GM19397 (cell line): ENCODE measurements around the gene RRP1B.
"Not testable (repeated sequence)": the region's sequence is repeated elsewhere in the genome, so short reads cannot be mapped to it uniquely, and the experiment has no call there.

Experiments used
- ATAC-seq: cut with Tn5 transposase; IDR thresholded peaks from one replicate; pipeline ENCODE4 v1.9.1; 2021; ENCODE audit warnings: mild to moderate bottlenecking, moderate library complexity; ENCODE audit not compliant: unreplicated experiment

The RRP1B gene, protein sequence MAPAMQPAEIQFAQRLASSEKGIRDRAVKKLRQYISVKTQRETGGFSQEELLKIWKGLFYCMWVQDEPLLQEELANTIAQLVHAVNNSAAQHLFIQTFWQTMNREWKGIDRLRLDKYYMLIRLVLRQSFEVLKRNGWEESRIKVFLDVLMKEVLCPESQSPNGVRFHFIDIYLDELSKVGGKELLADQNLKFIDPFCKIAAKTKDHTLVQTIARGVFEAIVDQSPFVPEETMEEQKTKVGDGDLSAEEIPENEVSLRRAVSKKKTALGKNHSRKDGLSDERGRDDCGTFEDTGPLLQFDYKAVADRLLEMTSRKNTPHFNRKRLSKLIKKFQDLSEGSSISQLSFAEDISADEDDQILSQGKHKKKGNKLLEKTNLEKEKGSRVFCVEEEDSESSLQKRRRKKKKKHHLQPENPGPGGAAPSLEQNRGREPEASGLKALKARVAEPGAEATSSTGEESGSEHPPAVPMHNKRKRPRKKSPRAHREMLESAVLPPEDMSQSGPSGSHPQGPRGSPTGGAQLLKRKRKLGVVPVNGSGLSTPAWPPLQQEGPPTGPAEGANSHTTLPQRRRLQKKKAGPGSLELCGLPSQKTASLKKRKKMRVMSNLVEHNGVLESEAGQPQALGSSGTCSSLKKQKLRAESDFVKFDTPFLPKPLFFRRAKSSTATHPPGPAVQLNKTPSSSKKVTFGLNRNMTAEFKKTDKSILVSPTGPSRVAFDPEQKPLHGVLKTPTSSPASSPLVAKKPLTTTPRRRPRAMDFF

DNA sequence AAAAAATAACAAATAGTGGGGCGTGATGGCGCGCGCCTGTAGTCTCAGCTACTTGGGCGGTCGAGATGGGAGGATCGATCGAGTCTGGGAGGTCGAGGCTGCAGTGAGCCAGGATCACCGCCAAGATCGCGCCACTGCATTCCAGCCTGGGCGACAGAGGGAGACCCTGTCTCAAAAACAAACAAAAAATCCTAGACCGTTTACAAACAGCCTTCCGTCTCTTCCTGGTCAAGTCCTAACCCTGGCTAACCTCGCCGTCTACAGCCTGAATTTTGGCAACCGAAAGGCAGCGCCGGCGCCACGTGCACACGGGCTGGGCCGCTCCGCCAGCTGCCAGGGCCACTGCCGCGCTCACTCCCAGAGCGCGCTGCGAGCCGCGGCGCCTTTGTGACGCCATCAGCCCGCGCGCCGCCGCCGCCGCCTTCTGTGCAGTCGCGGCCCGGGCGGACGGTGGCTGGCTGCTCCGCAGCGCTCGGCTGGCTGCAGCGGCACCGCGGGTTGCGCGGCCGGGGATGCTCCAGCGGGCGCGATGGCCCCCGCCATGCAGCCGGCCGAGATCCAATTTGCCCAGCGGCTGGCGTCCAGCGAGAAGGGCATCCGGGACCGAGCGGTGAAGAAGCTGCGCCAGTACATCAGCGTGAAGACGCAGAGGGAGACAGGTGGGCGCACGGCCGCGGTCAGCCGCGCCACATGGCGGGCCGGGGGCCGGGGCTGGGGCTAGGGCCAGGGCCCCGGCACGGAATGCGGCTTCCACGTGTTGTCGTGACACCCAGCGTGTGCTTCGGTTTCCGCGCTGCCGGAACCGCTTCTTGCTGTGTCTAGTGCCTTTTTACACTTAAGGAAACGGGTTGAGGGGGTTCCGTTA, at the start of gene RRP1B, which contains the start of gene HSF2BP:
Gene RRP1B (plus strand): TSS at position 425 of the 865 bp plus-strand sequence. CDS start 105 bp downstream, at position 530.
Gene HSF2BP (minus strand): TSS at position 353 of the 865 bp plus-strand sequence. CDS start 1,392 bp downstream, outside the sequence.
- ATAC-seq: peak; percentile 77

DNA sequence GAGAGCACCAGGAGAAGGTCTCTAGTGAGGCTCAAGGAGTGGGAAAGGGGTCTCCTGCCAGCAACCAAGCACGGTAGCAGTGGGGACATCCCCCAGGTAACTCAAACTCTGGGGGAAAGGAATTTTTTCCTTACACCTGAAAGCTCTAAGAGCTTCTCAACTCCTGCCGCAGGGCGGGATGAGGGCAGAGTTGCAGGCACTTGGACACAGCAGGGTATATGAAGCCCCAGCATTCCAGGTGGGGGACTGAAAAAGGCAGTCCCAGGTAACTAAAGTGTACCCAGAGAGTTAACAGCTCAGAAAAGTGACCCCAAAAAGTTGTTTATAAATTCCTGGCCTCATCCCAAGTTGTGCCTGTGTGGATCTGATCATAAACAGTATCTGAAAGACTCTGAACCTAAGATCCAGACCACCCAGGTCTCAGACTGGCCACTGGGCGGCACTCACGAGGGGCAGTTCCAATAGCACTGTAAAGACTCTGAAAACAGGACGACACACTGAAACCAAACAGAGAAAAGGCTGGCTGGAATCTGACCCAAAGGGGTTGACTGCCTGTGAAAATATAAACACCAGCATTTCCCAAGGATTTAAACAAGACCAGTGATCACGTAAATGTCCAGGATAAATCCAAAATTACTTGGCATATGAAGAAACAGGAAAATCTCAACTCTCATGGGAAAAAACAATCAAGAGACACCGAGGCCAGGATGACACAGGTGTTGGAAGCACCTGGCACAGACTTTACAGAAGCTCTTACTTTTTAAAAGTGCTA, 47.6 kb upstream of the RRP1B start:
- ATAC-seq: no peak

DNA sequence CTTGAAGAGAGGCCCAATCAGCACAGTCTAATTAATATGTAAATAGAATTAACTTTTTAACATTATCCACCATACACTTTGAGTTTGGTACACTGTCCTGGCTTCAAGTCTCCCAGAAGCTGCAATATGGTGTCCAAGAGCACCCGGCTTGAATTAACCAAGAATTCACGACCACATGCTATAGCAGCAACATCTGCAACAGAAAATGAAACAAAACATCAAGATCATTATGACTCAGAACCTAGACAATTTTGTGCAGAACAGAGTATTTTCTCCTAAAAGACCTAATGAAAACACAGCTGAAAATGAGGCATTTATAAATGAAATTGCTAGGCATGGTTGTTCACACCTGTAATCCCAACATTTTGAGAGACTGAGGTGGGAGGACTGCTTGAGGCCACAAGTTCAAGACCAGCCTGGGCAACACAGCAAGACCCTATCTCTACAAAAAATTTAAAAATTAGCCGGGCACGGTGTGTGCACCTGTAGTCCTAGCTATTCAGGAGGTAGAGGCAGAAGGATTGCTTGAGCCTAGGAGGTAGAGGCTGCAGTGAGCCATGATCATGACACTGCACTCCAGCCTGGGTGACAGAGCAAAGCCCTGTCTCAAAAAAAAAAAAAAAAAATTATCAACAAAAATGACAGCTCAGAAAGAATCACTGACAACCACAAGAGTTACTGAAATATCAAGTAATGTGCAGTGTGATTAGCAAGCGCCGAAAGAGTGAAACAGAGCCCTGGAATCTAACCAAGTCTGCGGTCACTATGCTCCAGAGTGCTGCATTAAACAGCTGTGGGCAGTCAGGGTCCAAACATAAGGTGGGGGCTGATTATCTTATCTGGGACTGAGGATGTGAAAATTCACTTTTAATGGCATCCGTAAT, 45.4 kb upstream of the RRP1B start:
- no peak for ATAC-seq

DNA sequence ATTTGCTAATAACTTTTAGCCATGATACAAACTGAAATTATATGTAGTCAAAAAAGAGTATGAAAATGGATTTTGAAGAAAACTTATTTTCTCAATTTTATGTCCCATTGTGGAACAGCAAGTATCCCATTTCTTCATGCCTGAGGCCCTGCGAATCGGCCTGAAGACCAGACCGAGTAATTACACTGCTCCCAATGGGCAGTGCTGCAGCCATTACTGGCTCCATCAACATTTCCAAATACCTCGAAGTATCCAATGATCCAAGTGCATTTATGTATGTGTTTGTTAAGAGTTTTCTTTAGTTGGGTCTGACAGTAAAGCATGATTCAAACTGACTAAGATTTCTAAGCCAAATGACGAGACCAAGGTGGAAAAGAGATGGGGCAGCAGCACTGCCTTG, 44.5 kb upstream of the RRP1B start:
- ATAC-seq: no peak

DNA sequence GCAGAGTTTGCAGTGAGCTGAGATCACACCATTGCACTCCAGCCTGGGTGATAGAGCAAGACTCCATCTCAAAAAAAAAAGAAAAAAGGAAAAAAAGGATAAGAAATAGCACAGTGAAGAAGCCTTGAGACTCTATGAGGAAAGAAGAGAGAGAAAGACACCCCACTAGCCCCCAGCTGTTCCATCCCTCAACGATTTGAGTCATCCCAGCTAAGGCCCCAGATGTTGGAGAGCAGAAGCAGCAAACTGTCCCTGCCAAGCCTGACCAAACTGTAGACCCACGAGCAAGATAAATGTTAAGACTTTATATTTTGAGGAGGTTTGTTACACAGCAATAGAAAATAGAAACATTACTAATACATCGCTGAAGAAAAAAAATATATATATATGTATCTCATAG, 42.5 kb upstream of the RRP1B start:
- not testable (repeated sequence) for ATAC-seq

DNA sequence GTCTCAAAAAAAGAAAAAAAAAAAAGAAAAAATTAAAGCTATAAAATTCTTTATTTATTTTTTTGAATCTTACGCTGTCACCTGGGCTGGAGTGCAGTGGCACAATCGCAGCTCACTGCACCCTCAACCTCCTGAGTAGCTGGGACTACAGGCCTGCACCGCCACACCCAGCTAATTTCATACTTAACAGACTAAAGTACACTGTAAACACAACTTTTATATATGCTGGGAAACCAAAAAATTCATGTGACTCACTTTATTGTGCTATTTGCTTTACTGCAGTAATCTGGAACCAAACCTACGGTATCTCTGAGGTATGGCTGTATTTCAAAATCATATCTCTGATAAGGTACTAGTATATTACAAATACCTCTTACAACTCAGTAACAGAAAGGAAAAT, 40.4 kb upstream of the RRP1B start:
- ATAC-seq: no peak

DNA sequence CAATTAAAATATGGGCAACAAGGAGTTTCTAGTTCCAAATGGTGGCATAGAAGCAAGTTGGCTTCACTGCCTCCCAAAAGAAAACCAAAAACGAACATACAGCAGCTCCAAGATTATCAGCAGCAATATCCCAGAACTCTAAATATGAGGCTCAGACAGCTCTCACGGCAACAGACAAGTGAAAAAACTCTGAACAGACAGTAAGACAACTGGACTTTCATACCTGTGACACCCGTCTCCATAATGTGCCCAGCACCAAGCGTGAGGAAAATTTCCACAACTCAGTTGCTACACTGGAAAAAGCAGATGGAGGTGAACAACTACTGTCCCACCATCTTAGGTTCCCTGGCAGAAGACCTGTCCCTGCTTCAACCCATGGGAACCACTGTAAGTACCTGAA, 40.0 kb upstream of the RRP1B start:
- ATAC-seq: no peak

DNA sequence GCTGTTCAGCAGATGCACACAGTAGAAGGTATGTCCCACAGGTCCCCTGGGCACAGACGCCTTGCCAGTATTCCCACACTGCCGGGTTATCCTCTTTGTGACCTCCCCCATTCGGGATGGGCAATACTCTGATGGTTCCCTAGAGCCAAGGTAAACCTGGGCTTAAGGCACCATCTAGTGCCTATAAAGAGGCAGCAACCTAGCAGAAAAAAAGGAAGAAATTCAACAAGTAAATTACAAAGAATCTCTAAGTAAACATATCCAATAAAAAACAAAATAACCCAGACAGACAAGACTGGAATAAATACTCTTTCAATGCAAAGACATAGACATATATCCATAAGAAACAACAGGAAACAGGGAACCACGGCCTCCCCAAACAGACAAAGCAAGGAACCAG, 39.5 kb upstream of the RRP1B start:
- no peak for ATAC-seq

DNA sequence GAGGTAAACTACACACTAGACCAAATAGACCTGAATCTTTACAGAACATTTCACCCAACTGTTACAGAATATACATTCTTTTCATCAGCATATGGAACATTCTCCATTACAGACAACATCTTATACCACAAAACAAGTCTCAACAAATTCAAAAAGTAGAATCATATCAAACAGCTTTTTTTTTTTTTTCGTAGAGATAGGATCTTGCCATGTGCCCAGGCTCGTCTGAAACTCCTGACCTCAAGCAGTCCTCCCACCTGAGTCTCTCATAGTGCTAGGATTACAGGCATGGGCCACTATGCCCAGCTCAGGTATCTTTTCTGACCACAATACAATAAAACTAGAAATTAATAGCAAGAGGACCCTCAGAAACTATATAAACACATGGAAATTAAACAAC, 36.6 kb upstream of the RRP1B start:
- ATAC-seq: no peak

DNA sequence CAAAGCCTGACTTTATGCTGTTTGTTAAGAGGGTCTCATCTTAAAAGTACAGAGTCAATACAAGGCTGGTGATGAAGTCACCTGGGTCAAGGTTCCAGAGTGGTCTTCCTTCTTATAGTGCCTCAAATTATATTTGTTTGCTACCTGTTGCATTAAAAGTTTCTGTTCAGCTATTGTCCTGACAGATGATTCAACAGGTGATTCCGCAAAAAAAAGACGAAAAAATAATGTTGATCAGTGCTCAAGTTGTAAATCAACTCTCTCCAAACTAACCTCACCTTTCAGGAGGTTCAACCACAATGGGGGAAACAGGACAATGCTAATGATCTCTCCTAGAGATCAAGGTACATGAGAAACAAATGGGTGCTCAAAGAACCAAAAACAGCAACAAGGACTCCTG, 35.8 kb upstream of the RRP1B start:
- no peak for ATAC-seq

DNA sequence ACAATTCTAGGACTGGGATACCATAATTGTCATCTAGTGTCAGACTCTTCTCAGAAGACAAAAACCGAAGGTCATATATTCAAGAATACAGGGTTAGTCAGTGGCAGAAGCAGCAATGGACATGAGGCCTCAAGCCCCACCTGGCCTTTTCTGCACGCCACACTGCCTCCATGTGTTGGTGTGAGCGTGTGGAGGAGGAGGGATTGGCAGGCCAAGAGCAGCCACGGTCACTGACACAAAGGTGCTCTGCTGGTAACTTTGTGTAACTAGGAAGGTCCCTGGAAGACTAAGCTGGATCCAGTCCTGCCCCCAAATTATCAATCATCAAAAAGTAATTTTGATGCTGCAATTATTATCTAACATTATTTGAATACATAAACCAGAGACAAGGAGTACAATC, 35.0 kb upstream of the RRP1B start:
- no peak for ATAC-seq

DNA sequence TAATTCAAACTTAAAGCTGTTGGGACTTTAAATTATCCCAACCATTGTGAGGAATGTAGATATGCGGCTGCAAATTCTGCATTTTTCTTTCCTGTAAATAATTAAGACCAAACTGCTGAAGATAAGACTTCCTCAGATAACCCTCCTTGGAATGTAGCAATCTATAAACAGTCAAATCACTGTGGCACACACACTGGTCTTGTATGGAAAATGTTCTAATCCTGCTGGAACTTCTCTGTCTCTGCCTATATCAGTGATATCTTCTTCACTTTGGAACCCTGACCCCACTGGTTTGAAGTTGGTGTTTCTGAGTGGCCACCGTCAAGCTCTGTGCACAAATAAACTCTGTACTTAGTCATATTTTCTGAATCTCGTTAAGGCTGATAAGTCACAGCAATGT, 33.0 kb upstream of the RRP1B start:
- ATAC-seq: no peak

DNA sequence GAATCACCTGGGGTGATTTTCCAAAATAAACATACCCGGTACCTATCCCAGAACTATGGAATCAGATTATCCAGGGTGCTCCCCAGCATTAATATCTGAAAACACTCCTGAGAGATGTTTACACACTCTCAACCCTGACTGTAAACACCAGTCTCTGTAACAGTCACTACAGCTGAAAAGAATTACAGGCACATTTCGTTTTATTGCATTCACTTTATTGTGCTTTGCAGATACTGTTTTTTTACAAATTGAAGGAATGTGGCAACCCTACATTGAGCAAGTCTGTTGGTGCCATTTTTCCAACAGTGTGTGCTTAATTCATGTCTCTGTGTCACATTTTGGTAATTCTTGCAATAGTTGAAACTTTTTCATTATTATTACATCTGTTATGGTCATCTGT, 31.8 kb upstream of the RRP1B start:
- ATAC-seq: no peak

DNA sequence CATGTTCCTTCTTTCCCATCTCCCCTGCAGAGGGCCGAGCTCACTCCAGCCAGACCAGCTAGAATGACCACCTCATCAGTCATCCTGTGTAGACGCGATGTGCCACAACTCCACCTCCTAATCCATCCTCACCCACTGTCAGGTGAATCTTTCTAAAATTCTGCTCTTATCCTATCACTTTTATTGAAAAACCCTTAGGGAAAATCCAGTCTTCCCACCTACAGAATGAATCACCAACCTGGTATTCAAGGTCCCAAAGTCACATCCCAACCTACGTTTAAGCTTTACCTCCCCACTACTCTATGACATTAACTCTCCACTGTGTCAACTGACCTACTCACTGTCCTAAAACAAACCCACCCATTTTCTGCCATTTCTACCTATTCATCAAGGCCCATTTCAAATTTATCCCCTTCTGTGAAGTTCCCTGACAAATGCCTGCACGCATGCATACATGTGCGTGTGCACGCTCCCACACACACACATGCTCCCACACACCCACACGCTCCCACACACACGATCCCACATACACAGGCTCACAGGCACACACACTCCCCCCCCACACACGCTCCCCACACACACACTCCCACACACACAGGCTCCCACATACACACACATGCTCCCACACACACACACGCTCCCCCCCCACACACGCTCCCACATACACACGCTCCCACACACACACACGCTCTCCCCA, 27.8 kb upstream of the RRP1B start:
- no peak for ATAC-seq

DNA sequence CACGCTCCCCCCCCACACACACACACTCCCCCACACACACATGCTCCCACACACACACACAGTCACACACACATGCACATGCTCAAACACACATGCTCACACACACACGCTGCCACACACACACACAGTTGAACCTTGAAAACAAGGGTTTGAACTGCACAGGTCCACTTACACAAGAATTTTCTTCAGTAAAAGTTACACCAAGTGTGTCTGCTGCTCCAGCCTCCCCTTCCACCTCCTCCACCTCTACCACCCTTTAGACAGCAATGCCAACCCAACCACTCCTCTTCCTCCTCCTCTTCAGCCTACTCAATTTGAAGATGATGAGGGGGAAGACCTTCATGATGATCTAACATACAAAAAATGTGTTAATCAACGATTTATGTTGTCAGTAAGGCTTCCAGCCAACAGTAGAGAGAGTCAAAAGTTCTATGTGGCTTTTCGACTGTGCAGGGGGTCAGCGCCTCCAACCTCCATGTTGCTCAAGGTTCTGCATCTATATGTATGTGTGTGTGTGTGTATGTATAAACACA, 26.9 kb upstream of the RRP1B start:
- ATAC-seq: no peak

DNA sequence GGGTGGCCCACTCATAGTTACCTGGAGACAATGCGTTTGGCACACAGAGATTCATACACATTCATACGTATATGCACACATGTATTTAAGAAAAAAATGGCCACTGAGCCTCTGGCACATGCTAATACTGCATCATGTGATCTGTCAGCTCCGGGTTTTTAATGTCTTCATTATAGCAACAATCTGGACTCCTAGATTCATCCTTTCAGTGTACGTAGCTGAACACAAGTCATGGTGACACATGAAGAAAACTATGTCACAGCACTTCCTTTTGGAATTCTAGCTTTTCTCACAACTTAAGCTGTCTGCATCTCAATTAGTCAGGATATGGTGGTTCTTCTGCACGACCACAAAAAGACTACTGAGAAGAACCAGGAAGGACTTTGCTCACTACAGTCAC, 24.7 kb upstream of the RRP1B start:
- ATAC-seq: no peak

DNA sequence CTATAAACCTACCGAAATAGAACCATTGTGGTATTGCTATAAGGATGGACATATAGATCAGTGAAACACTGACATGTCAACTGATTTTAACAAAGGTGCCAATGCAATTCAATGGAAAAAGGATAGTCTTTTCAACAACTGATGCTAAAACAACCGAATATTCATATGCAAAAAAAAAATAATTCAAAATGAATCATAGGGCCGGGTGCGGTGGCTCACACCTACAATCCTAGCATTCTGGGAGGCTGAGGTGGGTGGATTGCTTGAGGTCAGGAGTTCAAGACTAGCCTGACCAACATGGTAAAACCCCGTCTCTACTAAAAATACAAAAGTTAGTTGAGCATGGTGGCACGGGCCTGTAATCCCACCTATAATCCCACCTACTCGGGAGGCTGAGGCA, 23.9 kb upstream of the RRP1B start:
- no peak for ATAC-seq

DNA sequence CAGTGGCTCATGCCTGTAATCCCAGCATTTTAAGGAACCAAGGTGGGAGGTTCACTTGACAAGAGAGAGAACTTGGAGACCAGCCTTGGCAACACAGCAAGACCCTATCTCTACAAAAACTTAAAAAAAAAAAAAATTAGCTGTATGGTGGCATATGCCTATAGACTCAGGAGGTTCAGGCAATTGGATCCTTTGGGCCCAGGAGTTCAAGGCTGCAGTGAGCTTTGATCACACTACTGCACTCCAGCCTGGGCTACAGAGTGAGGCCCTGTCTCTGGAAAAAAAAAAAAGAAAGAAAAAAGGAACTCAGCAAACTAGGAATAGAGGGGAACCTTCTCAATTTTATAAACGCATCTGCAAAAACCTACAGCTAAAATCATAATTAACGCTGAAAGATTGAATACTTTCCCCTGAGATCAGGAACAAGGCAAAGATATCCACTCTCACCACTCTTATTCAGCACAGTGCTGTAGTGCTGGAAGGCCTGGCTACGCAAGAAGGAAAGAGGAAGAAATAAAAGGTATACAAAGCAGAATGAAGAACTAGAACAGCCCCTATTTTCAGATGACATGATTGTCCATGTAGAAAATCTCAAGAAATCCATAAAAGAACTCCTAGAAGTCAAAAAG, 21.7 kb upstream of the RRP1B start:
- no peak for ATAC-seq
